NCI-H2196 treated with DMSO at 0.1 percent for 48 hours (cell line): ENCODE measurements around the gene ZNF146.
"Not testable (repeated sequence)": the region's sequence is repeated elsewhere in the genome, so short reads cannot be mapped to it uniquely, and the experiment has no call there.

Experiments
- DNase-seq: peaks from one replicate; lab custom pipeline; 2025; ENCODE audit not compliant: unreplicated experiment; lab: John Stamatoyannopoulos, UW

ZNF146 gene

GRCh38 chr19:36214386-36215275 lies at the start of gene ZNF146, which contains the start of gene ZNF565:
Gene ZNF146, plus strand, starts transcription at chr19:36215106. Its CDS starts 21,335 bp downstream, at chr19:36236441.
Gene ZNF565, minus strand, starts transcription at chr19:36214665. Its CDS starts 12,680 bp downstream, at chr19:36201985.
- DNase-seq: peak; percentile 98

GRCh38 chr19:36169084-36169760 lies 45.7 kb upstream of the ZNF146 start:
- DNase-seq: peak; percentile 97

GRCh38 chr19:36172852-36173251 lies 42.1 kb upstream of the ZNF146 start:
- no peak for DNase-seq

GRCh38 chr19:36173846-36174245 lies 41.1 kb upstream of the ZNF146 start:
- DNase-seq: not testable (repeated sequence)

GRCh38 chr19:36179077-36179476 lies 35.8 kb upstream of the ZNF146 start:
- not testable (repeated sequence) for DNase-seq

- DNase-seq: no peak
These were observed 32.2 kb upstream of the ZNF146 start for GRCh38 chr19:36182612-36183244.

GRCh38 chr19:36183245-36183628 lies 31.7 kb upstream of the ZNF146 start:
- no peak for DNase-seq

- not testable (repeated sequence) for DNase-seq
These were observed 28.2 kb upstream of the ZNF146 start for GRCh38 chr19:36186722-36187121.

GRCh38 chr19:36196249-36196648 lies 18.7 kb upstream of the ZNF146 start:
- DNase-seq: no peak

- no peak for DNase-seq
These were observed 16.8 kb upstream of the ZNF146 start for GRCh38 chr19:36198119-36198518.

- DNase-seq: no peak
These were observed 13.2 kb upstream of the ZNF146 start for GRCh38 chr19:36201684-36202083.

GRCh38 chr19:36203293-36203692 lies 11.6 kb upstream of the ZNF146 start:
- DNase-seq: no peak

GRCh38 chr19:36207605-36208252 lies 7.2 kb upstream of the ZNF146 start:
- no peak for DNase-seq

GRCh38 chr19:36209372-36209771 lies 5.5 kb upstream of the ZNF146 start:
- no peak for DNase-seq

- DNase-seq: no peak
These were observed 4.4 kb upstream of the ZNF146 start for GRCh38 chr19:36210497-36210896.

- DNase-seq: no peak
These were observed 2.0 kb upstream of the ZNF146 start for GRCh38 chr19:36212895-36213294.

GRCh38 chr19:36215276-36216123 lies 594 bp downstream of the ZNF146 start:
- no peak for DNase-seq

GRCh38 chr19:36221474-36221873 lies 6.6 kb downstream of the ZNF146 start:
- no peak for DNase-seq

GRCh38 chr19:36222503-36222902 lies 7.6 kb downstream of the ZNF146 start:
- no peak for DNase-seq

- no peak for DNase-seq
These were observed 10.4 kb downstream of the ZNF146 start for GRCh38 chr19:36225219-36225892.
